B cell (primary cell): ENCODE measurements around the gene CDC42. TPM values are rescaled to one million over a fixed set of nuclear protein-coding genes. Genes with fewer than 3 reads are reported as not detected.

Source experiments
- ATAC-seq: fragments of 200-7000 bp; cut with Tn5 transposase; one replicate; pipeline ENCODE4 v1.10.0; 2021; ENCODE audit warnings: low read depth, mild to moderate bottlenecking, moderate number of reproducible peaks, moderate library complexity
- CTCF ChIA-PET: fragments of 350-600 bp; sonication (Branson Sonifier 250); formaldehyde crosslinking; loops from one replicate; lab custom pipeline; 2021; ENCODE audit warnings: antibody characterized with exemption, inconsistent platforms; lab: Charles Lee
- POLR2A ChIA-PET: fragments of 350-600 bp; sonication (Branson Sonifier 250); formaldehyde crosslinking; loops from one replicate; lab custom pipeline; 2021; ENCODE audit warnings: antibody characterized with exemption; lab: Charles Lee
- DNase-seq: peaks from one replicate; pipeline ENCODE4 v3.0.0; 2013
- H2AFZ ChIP-seq: 2 replicates; pipeline ENCODE4 v1.6.1; 2012; ENCODE audit warnings: mild to moderate bottlenecking, low read depth, low read length; ENCODE audit not compliant: insufficient read depth, poor library complexity, severe bottlenecking
- H3K27ac ChIP-seq, 2 donors: 1 replicate in 1 of 2; 2 replicates in 1 of 2; pipeline ENCODE4 v1.5.1; 2012 to 2013; ENCODE audit warnings: low read length in 2 of 2, mild to moderate bottlenecking in 2 of 2, moderate library complexity in 1 of 2
- H3K27me3 ChIP-seq, 4 experiments: fragments of 200-600 bp in 1 of 4; sonication (generic) in 1 of 4; replicated peaks in 1 of 4; 1 replicate in 2 of 4; 2 replicates in 2 of 4; pipeline versions ENCODE4 v1.6.1 to v1.7.0; 2013 to 2016; ENCODE audit warnings: low read length in 3 of 4, mild to moderate bottlenecking in 2 of 4, mixed read lengths in 1 of 4, moderate library complexity in 1 of 4; ENCODE audit not compliant: insufficient read depth in 4 of 4, control insufficient read depth in 3 of 4; ENCODE audit errors: control extremely low read depth in 1 of 4
- H3K36me3 ChIP-seq, 2 experiments: replicated peaks in 1 of 2; 1 replicate in 1 of 2; 2 replicates in 1 of 2; pipeline versions ENCODE4 v1.6.1 to v1.7.1; 2013; ENCODE audit warnings: low read length in 1 of 2; ENCODE audit not compliant: insufficient read depth in 2 of 2, control insufficient read depth in 1 of 2; ENCODE audit errors: control extremely low read depth in 1 of 2, extremely low read depth in 1 of 2
- H3K4me1 ChIP-seq, 2 donors: fragments of 200-600 bp in 1 of 2; sonication (generic) in 1 of 2; 1 replicate in 1 of 2; 2 replicates in 1 of 2; pipeline versions ENCODE4 v1.5.1 to v1.6.1; 2013 to 2017; ENCODE audit warnings: low read length in 2 of 2; ENCODE audit not compliant: control insufficient read depth in 2 of 2, insufficient read depth in 2 of 2
- H3K4me2 ChIP-seq: replicated peaks from 2 replicates; pipeline ENCODE3; 2012; ENCODE audit warnings: mild to moderate bottlenecking, low read depth, low read length; ENCODE audit not compliant: poor library complexity, severe bottlenecking
- H3K4me3 ChIP-seq, 5 experiments: fragments of 200-600 bp in 1 of 5; sonication (generic) in 1 of 5; 1 replicate in 3 of 5; 2 replicates in 2 of 5; pipeline versions ENCODE4 v1.5.1 to v1.7.0; 2011 to 2016; ENCODE audit warnings: low read length in 4 of 5, mild to moderate bottlenecking in 4 of 5, low read depth in 2 of 5, control low read depth in 1 of 5, moderate library complexity in 1 of 5; ENCODE audit not compliant: insufficient read depth in 1 of 5; ENCODE audit errors: control extremely low read depth in 1 of 5, extremely low read depth in 1 of 5
- H3K79me2 ChIP-seq: fragments of 200-600 bp; sonication (generic); one replicate; pipeline ENCODE4 v1.6.0; 2016; ENCODE audit warnings: low read length; ENCODE audit not compliant: control insufficient read depth, insufficient read depth
- H3K9ac ChIP-seq: fragments of 200-600 bp; sonication (generic); 2 replicates; pipeline ENCODE4 v1.6.1; 2017; ENCODE audit warnings: mild to moderate bottlenecking, low read length, moderate library complexity
- H3K9me3 ChIP-seq, 3 donors: one replicate each; pipeline versions ENCODE4 v1.6.1 to v1.7.1; 2013; ENCODE audit warnings: low read length in 2 of 3; ENCODE audit not compliant: control insufficient read depth in 2 of 3, insufficient read depth in 1 of 3; ENCODE audit errors: control extremely low read depth in 1 of 3
- H4K20me1 ChIP-seq: 2 replicates; pipeline ENCODE4 v1.6.0; 2012; ENCODE audit warnings: mild to moderate bottlenecking, low read length; ENCODE audit not compliant: insufficient read depth, control insufficient read depth, poor library complexity, severe bottlenecking
- H3K27ac Mint-ChIP-seq: one replicate; pipeline ENCODE4 v1.8.0; 2021; ENCODE audit warnings: mixed read lengths
- H3K27me3 Mint-ChIP-seq: one replicate; pipeline ENCODE4 v1.8.0; 2021; ENCODE audit warnings: mixed read lengths
- H3K4me1 Mint-ChIP-seq: one replicate; pipeline ENCODE4 v1.8.0; 2021; ENCODE audit warnings: mixed read lengths
- H3K4me3 Mint-ChIP-seq: one replicate; pipeline ENCODE4 v1.8.0; 2021; ENCODE audit warnings: mixed read lengths
- H3K9me3 Mint-ChIP-seq: one replicate; pipeline ENCODE4 v1.8.0; 2022; ENCODE audit warnings: mixed read lengths; ENCODE audit not compliant: insufficient read depth
- EZH2 ChIP-seq: IDR thresholded peaks from 2 replicates; pipeline ENCODE4 v1.6.1; 2012; ENCODE audit warnings: borderline replicate concordance, low read depth, mild to moderate bottlenecking, moderate library complexity, low read length; ENCODE audit not compliant: insufficient read depth, poor library complexity, severe bottlenecking
- WGBS: methylation state at CpG from one replicate; pipeline ENCODE4 v1.1.5; 2013; ENCODE audit warnings: missing lambda C conversion rate; ENCODE audit not compliant: insufficient coverage; 5-methylcytosine and 5-hydroxymethylcytosine counted together
- intact Hi-C: fragments of 100-400 bp; cut with micrococcal nuclease; formaldehyde crosslinking; loops from one replicate; pipeline ENCODE4 v1.10.0; 2022
- polyA plus RNA-seq: library from polyadenylated mRNA; depleted of rRNA; stranded (reverse); fragments of >200 nt; gene quantifications from 2 replicates; pipeline ENCODE4 v1.2.3, GENCODE V29; 2012
- total RNA-seq, 2 donors: library from RNA; stranded (reverse); fragments of 120-200 nt in 1 of 2; gene quantifications; 1 replicate in 1 of 2; 2 replicates in 1 of 2; pipeline versions ENCODE4 v1.2.3 to v1.2.4, GENCODE V29; 2013 to 2022
- TF ChIP-seq, protein P1 (sequence below): fragments of 200-600 bp; IDR thresholded peaks from one replicate; pipeline ENCODE4 v1.8.0; 2022; ENCODE audit warnings: antibody characterized with exemption, mild to moderate bottlenecking

Gene CDC42
- total and polyA plus RNA-seq, 2 donors (not counting 1 experiment from before 2014, with no cell fraction given) = 111 to 202 TPM

- intact Hi-C loops = no loop called here
- peaks cover 75% of the 10 kb centered on the region for H3K4me1 Mint-ChIP-seq
- Histone ChIP-seq H3K4me3 (no peak overlapping the region), H3K4me1 (peaks cover 51 to 63% of the 10 kb centered on the region in 2 donors), H4K20me1 (peaks cover 99% of the 10 kb centered on the region), H3K9ac (no peak overlapping the region), H3K9me3 (no peaks in the 10 kb centered on the region), H2AFZ (no peak overlapping the region), H3K27ac (peak overlapping the region in 1 of 2 donors; percentile 17), H3K27me3 (no peaks in the 10 kb centered on the region), H3K4me2 (peak overlapping the region; percentile 31), H3K36me3 (peaks cover 24 to 55% of the 10 kb centered on the region in 2 experiments), H3K79me2 (peaks cover 100% of the 10 kb centered on the region)
- no peak overlapping the region for H3K27ac Mint-ChIP-seq
- TF ChIP-seq, protein P1, sequence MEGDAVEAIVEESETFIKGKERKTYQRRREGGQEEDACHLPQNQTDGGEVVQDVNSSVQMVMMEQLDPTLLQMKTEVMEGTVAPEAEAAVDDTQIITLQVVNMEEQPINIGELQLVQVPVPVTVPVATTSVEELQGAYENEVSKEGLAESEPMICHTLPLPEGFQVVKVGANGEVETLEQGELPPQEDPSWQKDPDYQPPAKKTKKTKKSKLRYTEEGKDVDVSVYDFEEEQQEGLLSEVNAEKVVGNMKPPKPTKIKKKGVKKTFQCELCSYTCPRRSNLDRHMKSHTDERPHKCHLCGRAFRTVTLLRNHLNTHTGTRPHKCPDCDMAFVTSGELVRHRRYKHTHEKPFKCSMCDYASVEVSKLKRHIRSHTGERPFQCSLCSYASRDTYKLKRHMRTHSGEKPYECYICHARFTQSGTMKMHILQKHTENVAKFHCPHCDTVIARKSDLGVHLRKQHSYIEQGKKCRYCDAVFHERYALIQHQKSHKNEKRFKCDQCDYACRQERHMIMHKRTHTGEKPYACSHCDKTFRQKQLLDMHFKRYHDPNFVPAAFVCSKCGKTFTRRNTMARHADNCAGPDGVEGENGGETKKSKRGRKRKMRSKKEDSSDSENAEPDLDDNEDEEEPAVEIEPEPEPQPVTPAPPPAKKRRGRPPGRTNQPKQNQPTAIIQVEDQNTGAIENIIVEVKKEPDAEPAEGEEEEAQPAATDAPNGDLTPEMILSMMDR = no peak
- TF ChIP-seq EZH2 = no peak
- no CpG with 5 or more reads among the region's 2 CpGs for WGBS
- ChIA-PET POLR2A (interaction anchor here (0.7 kb wide), 1 partner anchor 27 kb away, joined by 9 read pairs; no protein-coding TSS in a partner anchor), CTCF (interaction anchor here (0.8 to 5.0 kb wide), 2 partner anchors 15 to 54 kb away, joined by 3 to 24 read pairs; no protein-coding TSS in a partner anchor)
- H3K27me3 Mint-ChIP-seq = no peaks in the 10 kb centered on the region
- ATAC-seq (no peak), DNase-seq (no peak)
- no peaks in the 10 kb centered on the region for H3K9me3 Mint-ChIP-seq
- H3K4me3 Mint-ChIP-seq = peak overlapping the region; percentile 35
Measured at GRCh38 chr1:22078133-22078532, 25.6 kb downstream of the CDC42 start.

DNA sequence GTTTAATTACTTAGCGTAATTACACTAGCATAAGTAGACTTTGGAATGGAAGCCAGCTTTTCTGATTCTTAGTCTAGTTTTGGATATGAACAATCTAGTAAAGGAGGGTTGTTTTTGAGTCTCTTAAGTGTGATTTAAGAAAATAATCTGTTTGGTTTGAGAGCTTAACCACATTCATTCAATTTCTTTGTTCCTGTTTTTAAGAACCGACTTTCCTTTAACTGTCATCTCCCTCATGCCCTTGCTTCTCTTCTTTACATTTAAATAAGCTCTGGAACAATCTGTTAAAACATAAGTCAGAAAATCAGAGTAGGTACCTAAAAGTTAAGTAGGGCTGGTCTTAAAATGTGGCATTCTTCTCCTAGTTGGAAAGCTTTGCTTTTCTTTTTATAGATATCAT, 27.7 kb downstream of the CDC42 start:
- H4K20me1 ChIP-seq = peaks cover 97% of the 10 kb centered on the region
- ChIA-PET POLR2A (no interaction called here), CTCF (interaction anchor here (5.0 kb wide), 1 partner anchor 56 kb away, joined by 24 read pairs; no protein-coding TSS in a partner anchor)
- no peak overlapping the region for H2AFZ ChIP-seq
- no peak overlapping the region for H3K4me2 ChIP-seq
- WGBS = no CpG with 5 or more reads among the region's 2 CpGs
- no peak for TF ChIP-seq EZH2
- TF ChIP-seq, protein P1 = no peak
- peaks cover 25 to 61% of the 10 kb centered on the region in 2 experiments for H3K36me3 ChIP-seq
- H3K9ac ChIP-seq = no peak overlapping the region
- no peak overlapping the region for H3K4me3 ChIP-seq
- intact Hi-C loops = no loop called here
- Mint-ChIP-seq H3K27ac (no peak overlapping the region), H3K9me3 (no peaks in the 10 kb centered on the region), H3K4me1 (peaks cover 69% of the 10 kb centered on the region), H3K27me3 (no peaks in the 10 kb centered on the region), H3K4me3 (no peak overlapping the region)
- no peaks in the 10 kb centered on the region for H3K9me3 ChIP-seq
- DNase-seq (no peak), ATAC-seq (no peak)
- peak overlapping the region in 1 of 2 donors; percentile 1 for H3K27ac ChIP-seq
- H3K27me3 ChIP-seq = no peaks in the 10 kb centered on the region
- H3K79me2 ChIP-seq = peaks cover 100% of the 10 kb centered on the region
- H3K4me1 ChIP-seq = peaks cover 33 to 46% of the 10 kb centered on the region in 2 donors
